ENCODE data around the gene MSI2.

DNA sequence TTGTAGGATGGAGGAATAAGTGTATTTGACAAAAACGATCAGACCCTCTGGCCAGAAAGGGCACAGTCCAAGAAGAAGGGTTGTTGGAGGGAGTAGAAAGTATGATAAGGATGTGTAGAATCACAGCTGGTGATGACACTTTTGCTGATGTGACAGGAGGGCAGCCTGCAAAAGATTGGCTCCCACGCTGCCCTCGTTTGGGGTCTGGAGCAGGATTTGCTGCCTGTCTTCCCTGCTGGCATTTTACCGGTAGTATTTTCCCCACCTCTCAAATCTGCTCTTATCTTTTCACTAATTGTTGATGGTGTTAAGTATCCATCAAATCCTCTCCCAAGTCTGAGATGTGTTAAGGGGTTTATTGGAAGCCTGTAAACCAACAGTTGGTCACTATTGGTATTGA is 280.0 kb downstream of the MSI2 start:
- TF ChIP-seq POLR2A (IDR thresholded peaks at IDR 0.05), result no peak
- TF ChIP-seq, protein P1, sequence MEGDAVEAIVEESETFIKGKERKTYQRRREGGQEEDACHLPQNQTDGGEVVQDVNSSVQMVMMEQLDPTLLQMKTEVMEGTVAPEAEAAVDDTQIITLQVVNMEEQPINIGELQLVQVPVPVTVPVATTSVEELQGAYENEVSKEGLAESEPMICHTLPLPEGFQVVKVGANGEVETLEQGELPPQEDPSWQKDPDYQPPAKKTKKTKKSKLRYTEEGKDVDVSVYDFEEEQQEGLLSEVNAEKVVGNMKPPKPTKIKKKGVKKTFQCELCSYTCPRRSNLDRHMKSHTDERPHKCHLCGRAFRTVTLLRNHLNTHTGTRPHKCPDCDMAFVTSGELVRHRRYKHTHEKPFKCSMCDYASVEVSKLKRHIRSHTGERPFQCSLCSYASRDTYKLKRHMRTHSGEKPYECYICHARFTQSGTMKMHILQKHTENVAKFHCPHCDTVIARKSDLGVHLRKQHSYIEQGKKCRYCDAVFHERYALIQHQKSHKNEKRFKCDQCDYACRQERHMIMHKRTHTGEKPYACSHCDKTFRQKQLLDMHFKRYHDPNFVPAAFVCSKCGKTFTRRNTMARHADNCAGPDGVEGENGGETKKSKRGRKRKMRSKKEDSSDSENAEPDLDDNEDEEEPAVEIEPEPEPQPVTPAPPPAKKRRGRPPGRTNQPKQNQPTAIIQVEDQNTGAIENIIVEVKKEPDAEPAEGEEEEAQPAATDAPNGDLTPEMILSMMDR (IDR thresholded peaks at IDR 0.05), result no peak

Data from thyroid gland (tissue), 4 donors.